HG02981 (cell line): Measurements from ENCODE around the gene GTF2IRD1.
"Not testable (repeated sequence)": the region's sequence is repeated elsewhere in the genome, so short reads cannot be mapped to it uniquely, and the experiment has no call there.

Experiments used
- ATAC-seq: cut with Tn5 transposase; IDR thresholded peaks from one replicate; pipeline ENCODE4 v1.9.1; 2021; ENCODE audit warnings: mild to moderate bottlenecking, moderate library complexity; ENCODE audit not compliant: unreplicated experiment

The GTF2IRD1 gene

DNA sequence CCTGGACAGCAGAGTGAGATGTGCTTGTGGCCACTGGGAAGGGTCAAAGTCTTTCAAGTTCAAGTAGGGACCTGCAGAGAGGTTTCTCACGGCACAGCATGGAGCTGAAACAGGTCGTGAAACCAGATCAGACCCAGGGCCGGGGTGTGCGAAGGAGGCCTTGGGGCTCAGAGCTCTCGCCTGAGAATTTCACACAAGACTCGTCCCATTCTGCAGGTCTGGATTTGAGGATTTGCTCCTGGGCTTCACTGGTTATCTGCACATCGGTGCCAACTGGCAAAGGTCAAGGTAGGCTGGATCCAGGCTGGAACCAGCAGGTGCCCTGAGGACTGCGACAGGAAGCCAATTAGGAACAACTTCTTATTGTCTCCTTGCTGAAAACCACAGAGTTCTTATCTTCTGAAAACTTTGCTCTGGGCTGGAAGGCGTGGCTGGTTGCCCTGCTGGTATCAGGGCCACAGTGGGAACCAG, 179.8 kb downstream of the GTF2IRD1 start:
- no peak for ATAC-seq

DNA sequence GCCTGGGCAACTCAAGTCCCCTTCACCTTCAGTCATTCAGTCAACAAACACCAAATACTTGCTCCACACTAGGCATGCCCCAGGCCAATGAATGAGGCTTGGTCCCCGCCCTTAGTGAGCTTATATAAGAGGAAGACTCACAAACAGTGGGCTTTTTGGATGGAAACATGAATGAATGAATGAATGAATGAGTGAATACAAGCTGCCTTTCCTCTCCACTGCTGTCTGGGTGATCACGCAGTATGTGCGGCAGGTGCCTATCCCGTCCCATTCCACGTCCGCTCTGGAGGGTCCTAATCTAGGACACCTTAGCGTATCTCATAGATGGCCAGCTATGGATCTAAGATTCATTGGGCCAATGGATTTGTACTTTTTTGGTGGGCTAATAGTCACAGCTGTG, 184.0 kb downstream of the GTF2IRD1 start:
- no peak for ATAC-seq

DNA sequence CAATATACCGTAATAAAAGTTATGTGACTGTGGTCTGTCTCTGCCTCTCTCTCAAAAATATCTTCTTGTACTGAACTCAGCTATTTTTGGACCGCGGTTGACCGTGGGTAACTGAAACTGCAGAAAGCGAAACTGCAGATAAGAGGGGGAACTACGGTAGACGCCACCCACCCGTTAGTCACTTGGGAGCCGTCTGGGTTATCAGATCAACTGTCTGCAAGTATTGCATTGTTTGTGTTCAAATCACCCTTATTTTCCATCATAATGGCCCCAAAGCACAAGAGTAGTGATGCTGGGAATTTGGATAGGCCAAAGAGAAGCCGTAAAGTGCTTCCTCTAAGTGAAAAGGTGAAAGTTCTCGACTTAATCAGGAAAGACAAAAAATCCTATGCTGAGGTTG, 196.3 kb downstream of the GTF2IRD1 start:
- ATAC-seq = peak; percentile 90

DNA sequence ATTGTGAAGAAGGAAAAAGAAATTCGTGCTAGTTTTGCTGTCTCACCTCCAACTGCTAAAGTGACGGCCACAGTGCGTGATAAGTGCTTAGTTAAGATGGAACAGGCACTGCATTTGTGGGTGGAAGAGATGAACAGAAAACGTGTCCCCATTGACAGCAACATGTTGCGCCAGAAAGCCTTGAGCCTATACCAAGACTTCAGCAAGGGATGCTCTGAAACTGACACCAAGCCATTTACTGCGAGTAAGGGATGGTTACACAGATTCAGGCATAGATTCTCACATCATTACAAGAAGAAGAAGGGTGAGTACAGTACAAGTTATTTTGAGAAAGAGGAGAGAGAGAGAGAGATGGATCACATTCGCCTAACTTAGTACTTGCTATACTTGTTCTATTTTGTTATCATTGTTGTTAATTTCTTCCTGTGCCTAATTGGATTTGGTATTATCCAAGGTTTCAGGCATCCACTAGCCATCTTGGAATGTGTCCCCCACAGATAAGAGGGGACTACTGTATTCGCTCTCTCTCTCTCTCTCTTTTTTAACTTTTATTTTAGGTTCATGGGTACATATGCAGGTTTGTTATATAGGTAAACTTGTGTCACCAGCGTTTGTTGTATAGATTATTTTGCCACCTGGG, 196.9 kb downstream of the GTF2IRD1 start:
- ATAC-seq = peak; percentile 30

DNA sequence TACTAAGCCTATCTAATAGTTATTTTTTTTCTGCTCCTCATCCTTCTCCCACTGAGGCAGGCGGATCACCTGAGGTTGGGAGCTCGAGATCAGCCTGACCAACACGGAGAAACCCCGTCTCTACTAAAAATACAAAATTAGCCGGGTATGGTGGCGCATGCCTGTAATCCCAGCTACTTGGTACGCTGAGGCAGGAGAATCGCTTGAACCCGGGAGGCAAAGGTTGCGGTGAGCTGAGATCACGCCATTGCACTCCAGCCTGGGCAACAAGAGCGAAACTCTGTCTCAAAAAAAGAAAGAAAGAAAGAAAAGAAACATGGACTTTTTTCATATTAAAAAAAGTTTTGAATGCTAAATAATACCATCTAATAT, 197.4 kb downstream of the GTF2IRD1 start:
- not testable (repeated sequence) for ATAC-seq
